Peyer's patch (tissue), 4 donors: ENCODE results near the gene HSPG2. TPM values are rescaled to one million over a fixed set of nuclear protein-coding genes. Genes with fewer than 3 reads are reported as not detected.

Source experiments
- DNase-seq, 3 donors: peaks; one replicate each; pipeline ENCODE4 v3.0.0-alpha.2; 2017 to 2019
- H3K27ac ChIP-seq, 4 donors: fragments of 200-600 bp; sonication (generic); one replicate each; pipeline ENCODE4 v1.5.1; 2016 to 2019
- H3K27me3 ChIP-seq, 2 donors: fragments of 200-600 bp; sonication (generic); one replicate each; pipeline ENCODE4 v1.5.1; 2019
- H3K36me3 ChIP-seq, 3 donors: fragments of 200-600 bp; sonication (generic); one replicate each; pipeline ENCODE4 v1.5.1; 2016 to 2019
- H3K4me1 ChIP-seq, 4 donors: fragments of 200-600 bp; sonication (generic); one replicate each; pipeline ENCODE4 v1.5.1; 2016 to 2019
- H3K4me3 ChIP-seq, 4 donors: fragments of 200-600 bp; sonication (generic); 1 replicate in 3 of 4; 2 replicates in 1 of 4; pipeline ENCODE4 v1.5.1; 2016 to 2019; ENCODE audit warnings: mild to moderate bottlenecking in 1 of 4
- H3K9me3 ChIP-seq, 4 donors: fragments of 200-600 bp; sonication (generic); one replicate each; pipeline ENCODE4 v1.5.1; 2016 to 2019; ENCODE audit warnings: mild to moderate bottlenecking in 1 of 4
- CTCF ChIP-seq, 6 experiments: fragments of 450-650 bp in 4 of 6; fragments of 200-600 bp in 2 of 6; sonication (generic) in 1 of 6; IDR thresholded peaks; one replicate each; pipeline ENCODE4 v1.5.1; 2017 to 2019; ENCODE audit warnings: antibody characterized with exemption in 6 of 6, mild to moderate bottlenecking in 3 of 6, moderate library complexity in 1 of 6
- POLR2A ChIP-seq, 2 donors: fragments of 450-650 bp; IDR thresholded peaks; one replicate each; pipeline ENCODE4 v1.5.1; 2017; ENCODE audit warnings: antibody characterized with exemption in 2 of 2, mild to moderate bottlenecking in 2 of 2, moderate library complexity in 2 of 2
- total RNA-seq, 4 donors: library from RNA; depleted of rRNA; stranded (reverse); fragments of >200 nt; gene quantifications; one replicate each; pipeline ENCODE4 v1.1.0, GENCODE V29; 2016

Gene HSPG2
- total RNA-seq, 4 donors from 2014 or later = 68.7 to 199 (median 122) TPM

GRCh38 chr1:21907079-21907418 is 30.1 kb downstream of the HSPG2 start:
- Histone ChIP-seq H3K4me3 (no peak overlapping the region), H3K9me3 (no peaks in the 10 kb centered on the region), H3K36me3 (no peaks in the 10 kb centered on the region), H3K4me1 (peaks cover 0 to 75% (median 17%) of the 10 kb centered on the region in 4 donors), H3K27ac (peak overlapping the region; percentile 49 to 88 (median 75)), H3K27me3 (no peaks in the 10 kb centered on the region)
- no peak for TF ChIP-seq CTCF (IDR thresholded peaks at IDR 0.05)
- no peak for TF ChIP-seq POLR2A (IDR thresholded peaks at IDR 0.05)
- DNase-seq = no peak

DNA sequence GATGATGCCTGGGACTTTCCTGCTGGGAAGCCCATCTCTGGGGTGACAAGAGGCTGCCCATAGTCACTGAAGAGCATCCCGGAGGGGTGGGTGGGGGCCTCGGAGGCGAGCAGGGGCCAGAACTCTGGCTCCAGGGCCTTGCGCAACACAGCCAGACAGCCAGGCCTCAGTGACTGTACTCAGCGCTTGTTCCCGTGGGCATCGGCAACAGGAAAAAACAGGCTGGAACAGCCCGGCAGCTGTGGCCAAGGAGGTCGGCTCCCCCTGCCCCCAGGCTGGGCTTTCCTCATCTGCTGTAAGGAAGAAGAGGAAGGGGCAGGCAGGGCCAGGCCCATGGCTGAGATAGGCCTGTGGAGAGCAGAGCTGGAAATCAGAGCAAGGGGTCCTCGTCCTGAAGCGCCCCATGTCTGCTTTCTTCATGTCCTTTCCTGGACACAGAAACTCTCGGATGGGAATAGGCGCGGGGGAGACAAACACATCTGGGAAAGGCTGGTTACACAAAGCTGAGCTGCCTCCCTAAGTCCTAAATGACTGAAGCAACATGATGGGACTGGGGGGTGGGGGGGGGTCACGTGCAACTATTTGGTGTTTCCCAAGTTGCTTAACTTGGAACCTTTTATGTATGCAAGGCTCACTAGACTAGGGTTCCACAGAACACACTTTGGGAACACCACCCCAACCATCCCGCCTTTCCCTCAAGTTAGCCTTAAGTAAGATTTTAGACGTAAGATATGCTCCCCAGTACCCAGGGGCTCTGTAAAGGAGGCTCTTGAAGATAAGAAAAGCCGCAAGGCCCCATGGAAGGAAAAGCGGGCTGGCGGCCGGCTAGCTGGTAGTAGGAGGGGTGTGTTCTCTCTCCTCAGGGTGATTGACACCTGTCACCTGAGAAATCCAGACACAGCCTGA is 30.7 kb downstream of the HSPG2 start:
- Histone ChIP-seq H3K27ac (peak overlapping the region; percentile 49 to 88 (median 75)), H3K27me3 (no peaks in the 10 kb centered on the region), H3K36me3 (no peaks in the 10 kb centered on the region), H3K9me3 (no peaks in the 10 kb centered on the region), H3K4me1 (peaks cover 0 to 75% (median 14%) of the 10 kb centered on the region in 4 donors), H3K4me3 (no peak overlapping the region)
- TF ChIP-seq POLR2A (IDR thresholded peaks at IDR 0.05) = no peak
- TF ChIP-seq CTCF (IDR thresholded peaks at IDR 0.05) = no peak
- peak in 1 of 3 donors; percentile 70 for DNase-seq

- H3K9me3 ChIP-seq = no peaks in the 10 kb centered on the region
- H3K27ac ChIP-seq = peak overlapping the region; percentile 49 to 94 (median 80)
- peaks cover 0 to 75% (median 9%) of the 10 kb centered on the region in 4 donors for H3K4me1 ChIP-seq
- peak in 2 of 3 donors; percentile 79 to 86 for DNase-seq
- TF ChIP-seq CTCF (IDR thresholded peaks at IDR 0.05) (no peak), POLR2A (IDR thresholded peaks at IDR 0.05) (no peak)
- H3K4me3 ChIP-seq = no peak overlapping the region
- no peaks in the 10 kb centered on the region for H3K36me3 ChIP-seq
- no peaks in the 10 kb centered on the region for H3K27me3 ChIP-seq
These were observed 32.2 kb downstream of the HSPG2 start for GRCh38 chr1:21904704-21905520.

DNA sequence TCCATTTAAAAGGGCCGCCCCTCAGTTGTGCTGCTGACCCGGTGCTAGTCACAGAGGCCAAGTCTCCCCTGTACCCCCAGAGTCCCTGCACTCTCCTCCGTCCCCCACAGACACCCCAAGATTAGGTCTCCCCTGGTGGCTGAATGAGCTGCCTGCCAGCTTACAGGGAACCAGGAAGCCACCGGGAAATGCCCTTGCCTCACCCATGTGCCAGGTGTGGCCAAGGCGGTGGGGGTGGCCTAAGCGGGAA is 32.7 kb downstream of the HSPG2 start:
- Histone ChIP-seq H3K9me3 (no peaks in the 10 kb centered on the region), H3K4me3 (no peak overlapping the region), H3K4me1 (peaks cover 0 to 75% (median 8%) of the 10 kb centered on the region in 4 donors), H3K36me3 (no peaks in the 10 kb centered on the region), H3K27me3 (no peaks in the 10 kb centered on the region), H3K27ac (peak overlapping the region; percentile 31 to 94 (median 80))
- DNase-seq = peak in 2 of 3 donors; percentile 85 to 88
- TF ChIP-seq CTCF (IDR thresholded peaks at IDR 0.05) = peak in 4 of 6 experiments; percentile 19 to 76 (median 68)
- TF ChIP-seq POLR2A (IDR thresholded peaks at IDR 0.05) = no peak

DNA sequence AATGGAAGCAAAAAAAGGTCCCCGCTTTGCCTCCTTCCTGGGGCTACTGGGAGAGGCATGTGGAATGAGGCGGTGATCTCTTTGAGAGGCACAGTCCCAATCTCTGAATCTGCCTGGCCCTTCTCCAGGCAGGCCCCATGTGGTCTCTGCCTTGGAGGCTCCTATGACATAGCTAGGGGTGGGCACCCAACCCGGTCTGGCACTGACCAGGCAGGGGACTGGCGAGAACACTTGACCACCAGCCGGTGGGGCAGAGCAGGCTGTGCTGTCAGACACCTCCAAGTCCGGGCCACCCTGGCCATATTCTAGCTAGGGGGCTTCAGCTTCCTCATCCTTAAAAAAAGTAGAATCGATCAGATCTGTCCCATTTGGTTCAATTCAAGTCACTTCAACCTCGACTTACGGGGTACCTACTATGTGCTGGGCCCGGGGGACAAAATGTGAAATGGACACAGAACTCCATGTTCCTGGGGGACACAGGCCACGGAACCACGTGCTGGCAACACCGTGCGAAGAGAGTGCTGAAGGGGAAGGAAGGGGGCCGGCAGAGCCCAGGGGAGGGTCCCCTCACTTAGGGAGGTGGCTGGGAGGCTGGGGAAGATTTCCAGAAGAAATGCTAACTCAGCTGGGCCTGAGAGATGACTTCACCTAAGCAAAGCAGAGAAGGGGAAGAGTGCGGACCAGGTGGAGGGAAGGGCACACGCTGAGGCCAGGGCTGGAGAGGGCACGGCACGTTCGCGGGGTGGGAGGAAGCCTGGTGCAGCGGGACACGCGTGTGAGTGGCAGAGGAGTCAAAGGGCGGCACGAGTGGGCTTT is 33.3 kb downstream of the HSPG2 start:
- Histone ChIP-seq H3K27ac (peak overlapping the region; percentile 31 to 94 (median 80)), H3K36me3 (no peaks in the 10 kb centered on the region), H3K27me3 (no peaks in the 10 kb centered on the region), H3K4me3 (no peak overlapping the region), H3K9me3 (no peaks in the 10 kb centered on the region), H3K4me1 (peaks cover 0 to 78% (median 8%) of the 10 kb centered on the region in 4 donors)
- DNase-seq = no peak
- TF ChIP-seq CTCF (IDR thresholded peaks at IDR 0.05) = no peak
- no peak for TF ChIP-seq POLR2A (IDR thresholded peaks at IDR 0.05)
